ENCODE measurements around the gene PRRC1.
A peak's percentile ranks its signal among the peaks of the same experiment; 100 is the strongest.

Gene PRRC1

DNA sequence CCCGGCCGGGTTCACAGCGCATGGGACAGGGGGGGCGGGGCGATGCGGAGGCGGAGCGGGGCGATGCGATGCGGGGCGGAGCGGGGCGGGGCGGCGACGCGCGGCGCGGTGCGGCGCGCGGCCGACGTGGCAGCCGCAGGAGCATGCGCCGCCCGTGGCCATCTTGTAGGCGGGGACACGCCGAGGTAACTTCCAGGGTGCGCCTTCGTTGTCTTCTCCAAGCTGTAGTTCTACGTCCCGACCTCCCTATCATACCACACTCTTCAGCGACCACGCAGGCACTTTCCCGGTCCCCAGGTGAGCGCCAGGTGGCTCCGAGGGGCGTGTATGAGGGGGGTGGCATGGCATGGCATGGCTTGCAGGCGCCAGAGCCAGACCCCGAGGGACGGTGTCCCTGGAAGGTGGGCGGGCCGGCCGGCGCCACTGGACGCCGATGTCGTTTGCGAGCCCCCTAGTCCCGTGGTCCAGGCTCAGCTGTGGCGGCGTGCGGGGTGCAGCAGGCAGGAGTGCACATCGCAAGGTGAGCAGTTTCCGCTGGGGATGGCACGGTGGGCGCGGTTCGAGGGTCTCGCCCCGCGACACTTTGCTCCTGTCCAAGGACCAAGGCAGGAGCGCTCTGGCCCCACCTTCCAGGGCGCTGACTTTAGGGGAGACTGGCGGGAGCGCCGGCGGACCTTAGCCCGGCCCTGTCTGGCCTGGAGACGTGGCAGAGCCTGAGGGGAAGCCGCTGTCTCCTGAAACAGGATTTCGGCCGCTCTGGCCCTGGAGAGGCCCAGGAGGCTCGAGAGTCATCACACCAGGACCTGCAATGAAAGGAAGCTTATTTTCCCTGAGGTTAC is at the start of gene PRRC1:
Gene PRRC1, plus strand, starts transcription at position 161 of the 839 bp plus-strand sequence. CDS start 5,840 bp downstream, outside the sequence.
- FAIRE-seq = peak; percentile 91
- peak; percentile 74 for DNase-seq (ENCODE audit: insufficient read length, low spot score)

DNA sequence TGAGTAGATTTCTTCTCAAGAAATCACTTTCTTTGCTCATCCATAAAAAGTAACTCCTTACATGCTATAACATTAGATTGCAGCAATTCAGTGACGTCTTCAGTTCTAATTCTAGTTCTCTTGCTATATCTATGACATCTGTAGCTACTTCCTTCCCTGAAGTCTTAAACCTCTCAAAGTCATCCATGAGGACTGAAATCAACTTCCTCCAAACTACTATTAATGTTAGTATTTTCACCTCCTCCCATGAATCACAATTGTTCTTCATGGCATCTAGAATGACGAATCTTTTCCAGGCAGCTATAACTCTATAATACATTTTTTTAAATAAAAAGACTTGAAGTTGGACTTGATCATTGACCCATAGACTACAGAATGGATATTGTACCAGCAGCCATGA is 46.2 kb upstream of the PRRC1 start:
- DNase-seq (ENCODE audit: insufficient read length, low spot score) (no peak), FAIRE-seq (no peak)

GRCh38 chr5:127472700-127473099 is 44.7 kb upstream of the PRRC1 start:
- DNase-seq (ENCODE audit: insufficient read length, low spot score) = no peak
- no peak for FAIRE-seq

GRCh38 chr5:127486471-127486870 is 31.0 kb upstream of the PRRC1 start:
- DNase-seq (ENCODE audit: insufficient read length, low spot score) (no peak), FAIRE-seq (no peak)

- DNase-seq (ENCODE audit: insufficient read length, low spot score) = peak; percentile 9
- FAIRE-seq = peak; percentile 86
Observed at GRCh38 chr5:127492854-127493738, 24.3 kb upstream of the PRRC1 start.

DNA sequence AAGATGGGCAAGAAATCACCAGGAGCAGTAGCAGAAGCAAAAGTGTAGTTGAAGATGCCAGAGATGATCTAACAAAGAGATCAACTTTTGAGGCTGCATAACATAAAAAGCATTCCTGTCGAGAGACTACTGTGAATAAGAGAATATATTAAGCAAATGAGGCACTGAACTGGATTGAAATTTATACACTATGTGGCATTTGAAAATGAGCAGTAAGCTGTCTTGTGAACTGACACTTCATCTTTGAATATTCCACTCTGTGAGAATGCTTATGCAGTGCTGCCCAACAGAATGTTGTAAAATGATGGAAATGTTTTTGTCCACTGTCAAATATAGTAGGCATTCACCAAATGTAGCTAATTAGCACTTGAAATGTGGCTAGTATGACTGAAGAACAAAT is 18.9 kb upstream of the PRRC1 start:
- DNase-seq (ENCODE audit: insufficient read length, low spot score) (no peak), FAIRE-seq (no peak)

GRCh38 chr5:127505905-127506304 is 11.5 kb upstream of the PRRC1 start:
- FAIRE-seq = no peak
- DNase-seq (ENCODE audit: insufficient read length, low spot score) = no peak

- no peak for DNase-seq (ENCODE audit: insufficient read length, low spot score)
- FAIRE-seq = no peak
Observed at GRCh38 chr5:127506616-127507015, 10.8 kb upstream of the PRRC1 start.

- FAIRE-seq (no peak), DNase-seq (ENCODE audit: insufficient read length, low spot score) (no peak)
Observed at GRCh38 chr5:127508644-127509373, 8.6 kb upstream of the PRRC1 start.

DNA sequence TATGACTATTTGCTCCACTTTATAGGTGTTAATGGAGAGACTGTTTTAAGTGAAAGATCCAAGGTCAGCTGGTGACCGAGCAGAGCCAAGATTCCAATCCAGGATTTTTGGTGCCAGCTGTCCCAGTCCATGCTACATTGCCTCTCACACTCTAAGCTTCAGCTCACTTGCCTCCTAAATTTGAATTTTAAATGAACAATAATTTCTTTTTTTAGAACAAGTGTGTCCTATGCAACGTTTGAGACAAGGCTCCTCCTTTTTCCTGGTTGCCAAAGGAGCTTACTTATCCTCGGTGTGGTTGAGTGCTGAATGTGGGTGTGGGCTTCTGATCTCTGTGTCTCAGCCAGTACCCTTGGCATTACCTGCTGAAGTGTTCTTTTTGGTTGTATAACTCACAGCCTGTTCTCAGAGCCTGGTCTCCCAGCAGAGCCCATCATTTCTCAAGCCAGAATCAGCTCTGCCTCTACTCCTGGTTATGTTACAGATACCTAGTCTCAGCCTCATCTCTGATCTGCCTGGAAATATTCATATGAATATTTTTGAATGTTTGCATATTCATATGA is 4.0 kb upstream of the PRRC1 start:
- DNase-seq (ENCODE audit: insufficient read length, low spot score) (no peak), FAIRE-seq (no peak)

DNA sequence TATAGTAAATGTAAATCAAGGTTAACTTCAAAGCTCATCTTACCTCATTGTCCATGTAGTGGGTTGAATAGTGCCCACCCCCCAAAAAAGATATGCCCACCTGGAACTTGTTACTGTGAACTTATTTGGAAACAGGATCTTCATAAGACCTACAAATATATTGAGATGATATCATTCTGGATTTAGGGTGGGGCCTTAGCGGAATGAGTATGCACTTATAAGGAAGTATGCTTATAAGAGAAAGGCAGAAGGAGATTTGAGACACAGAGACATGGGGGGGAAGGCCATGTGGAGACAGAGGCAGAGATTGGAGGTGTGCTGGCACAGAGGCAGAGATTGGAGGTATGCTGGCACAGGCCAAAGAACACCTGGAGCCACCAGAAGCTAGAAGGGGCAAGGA is 2.6 kb upstream of the PRRC1 start:
- FAIRE-seq (no peak), DNase-seq (ENCODE audit: insufficient read length, low spot score) (no peak)

GRCh38 chr5:127515693-127516440 is 1.6 kb upstream of the PRRC1 start:
- DNase-seq (ENCODE audit: insufficient read length, low spot score) (no peak), FAIRE-seq (no peak)

GRCh38 chr5:127517110-127517479 is 345 bp upstream of the PRRC1 start:
- FAIRE-seq (no peak), DNase-seq (ENCODE audit: insufficient read length, low spot score) (no peak)

DNA sequence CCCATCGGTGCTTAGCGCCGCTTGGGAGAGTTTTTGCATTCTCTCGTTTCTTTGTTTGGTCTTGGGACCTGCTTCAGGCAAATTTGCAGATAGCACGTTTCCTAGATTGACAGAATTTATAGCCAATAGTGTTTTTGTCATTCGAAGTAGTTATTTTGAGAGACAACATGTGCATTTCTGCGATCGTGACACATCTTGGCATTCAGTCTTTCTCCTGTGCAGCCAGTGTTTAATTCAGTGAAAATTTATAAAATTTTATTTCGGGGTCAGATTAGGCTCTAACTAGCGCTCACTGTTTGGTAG is 830 bp downstream of the PRRC1 start:
- FAIRE-seq = no peak
- no peak for DNase-seq (ENCODE audit: insufficient read length, low spot score)

DNA sequence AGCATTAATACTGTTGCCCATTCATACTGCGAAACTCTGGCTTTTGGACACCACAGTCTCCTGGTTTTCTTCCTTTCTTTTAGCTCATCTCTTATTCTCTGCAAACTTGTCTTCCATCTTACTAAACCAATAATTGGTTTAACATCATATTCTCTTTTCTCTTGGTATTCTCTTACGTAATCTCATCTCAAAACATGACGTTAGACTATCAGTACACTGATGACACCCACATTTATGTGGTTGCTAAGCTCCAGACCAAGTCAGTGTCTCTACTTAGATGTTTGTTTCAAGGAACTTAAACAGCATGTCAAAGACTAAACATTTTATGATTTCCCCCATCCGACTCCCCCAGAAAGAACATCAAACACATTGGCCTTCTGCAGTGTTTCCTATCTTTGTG is 2.1 kb downstream of the PRRC1 start:
- FAIRE-seq (no peak), DNase-seq (ENCODE audit: insufficient read length, low spot score) (no peak)

DNA sequence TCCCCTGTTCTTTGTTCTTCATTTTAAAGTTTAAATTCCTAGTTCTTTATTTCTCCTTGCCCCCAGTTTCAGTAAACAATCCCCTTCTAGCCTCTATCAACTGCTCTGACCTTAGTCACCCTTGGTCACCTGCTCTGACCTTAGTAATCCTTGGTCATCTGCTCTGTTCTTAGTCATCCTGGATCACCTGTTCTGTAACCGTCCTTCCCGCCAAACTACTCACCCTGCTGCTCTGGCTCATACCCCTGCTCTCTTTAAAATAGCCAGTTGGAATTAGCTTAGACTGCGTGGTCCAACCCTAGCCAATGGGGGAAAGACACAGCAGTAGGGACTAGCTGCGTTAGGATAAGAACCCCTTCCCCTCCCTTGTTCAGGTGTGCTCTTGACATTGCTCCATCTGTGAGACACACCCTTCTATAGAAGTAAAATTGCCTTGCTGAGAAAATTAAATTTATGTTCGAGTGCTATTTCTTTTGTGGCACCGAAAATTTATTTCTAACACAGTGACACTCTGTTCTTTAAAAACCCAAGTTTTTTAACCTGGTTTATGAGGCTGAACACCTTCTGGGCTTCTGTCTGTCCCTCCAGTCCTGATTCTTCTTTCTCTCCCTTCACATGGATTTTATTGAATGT is 3.8 kb downstream of the PRRC1 start:
- FAIRE-seq (no peak), DNase-seq (ENCODE audit: insufficient read length, low spot score) (no peak)

DNA sequence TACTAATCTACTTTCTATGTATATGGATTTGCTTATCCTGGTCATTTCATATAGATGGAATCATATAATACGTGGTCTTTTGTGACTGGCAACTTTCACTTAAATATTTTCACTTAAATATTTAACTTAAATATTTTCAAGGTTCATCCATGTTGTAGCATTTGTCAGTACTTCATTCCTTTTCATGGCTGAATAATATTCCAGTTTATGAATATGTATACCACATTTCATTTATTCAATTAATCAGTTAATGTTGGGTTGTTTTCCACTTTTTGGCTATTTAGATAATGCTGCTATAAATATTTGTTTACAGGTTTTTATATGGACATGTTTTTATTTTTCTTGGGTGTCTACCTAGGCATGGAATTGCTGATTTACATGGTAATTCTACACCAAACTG is 7.7 kb downstream of the PRRC1 start:
- FAIRE-seq = no peak
- no peak for DNase-seq (ENCODE audit: insufficient read length, low spot score)

- FAIRE-seq (no peak), DNase-seq (ENCODE audit: insufficient read length, low spot score) (no peak)
Observed at GRCh38 chr5:127529904-127530682, 12.7 kb downstream of the PRRC1 start.

DNA sequence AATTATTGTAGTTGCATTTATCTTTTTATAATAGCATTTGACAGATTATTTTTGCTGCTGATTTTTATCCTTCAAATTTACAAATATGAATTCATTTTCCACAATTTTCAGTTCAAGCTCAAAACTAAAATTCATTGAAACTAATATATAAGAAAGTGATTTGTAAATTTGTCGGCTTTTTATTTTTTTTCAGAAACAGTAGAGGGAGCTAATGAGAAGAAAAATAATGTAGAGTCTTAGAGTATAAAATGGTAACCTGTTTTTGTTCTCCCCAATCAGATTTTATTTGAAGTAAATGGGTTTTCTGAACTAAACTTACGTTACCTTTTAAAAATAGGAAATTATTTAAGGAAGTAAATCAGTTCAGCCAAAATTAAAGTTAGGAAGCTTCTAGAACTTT is 19.2 kb downstream of the PRRC1 start:
- no peak for FAIRE-seq
- DNase-seq (ENCODE audit: insufficient read length, low spot score) = no peak
